HG02840 (cell line): ENCODE data around the gene FBXW7.

Experiments
- ATAC-seq: cut with Tn5 transposase; IDR thresholded peaks from one replicate; pipeline ENCODE4 v1.9.1; 2021; ENCODE audit warnings: mild to moderate bottlenecking, moderate library complexity, moderate number of reproducible peaks; ENCODE audit not compliant: unreplicated experiment, low FRiP score

Gene FBXW7

DNA sequence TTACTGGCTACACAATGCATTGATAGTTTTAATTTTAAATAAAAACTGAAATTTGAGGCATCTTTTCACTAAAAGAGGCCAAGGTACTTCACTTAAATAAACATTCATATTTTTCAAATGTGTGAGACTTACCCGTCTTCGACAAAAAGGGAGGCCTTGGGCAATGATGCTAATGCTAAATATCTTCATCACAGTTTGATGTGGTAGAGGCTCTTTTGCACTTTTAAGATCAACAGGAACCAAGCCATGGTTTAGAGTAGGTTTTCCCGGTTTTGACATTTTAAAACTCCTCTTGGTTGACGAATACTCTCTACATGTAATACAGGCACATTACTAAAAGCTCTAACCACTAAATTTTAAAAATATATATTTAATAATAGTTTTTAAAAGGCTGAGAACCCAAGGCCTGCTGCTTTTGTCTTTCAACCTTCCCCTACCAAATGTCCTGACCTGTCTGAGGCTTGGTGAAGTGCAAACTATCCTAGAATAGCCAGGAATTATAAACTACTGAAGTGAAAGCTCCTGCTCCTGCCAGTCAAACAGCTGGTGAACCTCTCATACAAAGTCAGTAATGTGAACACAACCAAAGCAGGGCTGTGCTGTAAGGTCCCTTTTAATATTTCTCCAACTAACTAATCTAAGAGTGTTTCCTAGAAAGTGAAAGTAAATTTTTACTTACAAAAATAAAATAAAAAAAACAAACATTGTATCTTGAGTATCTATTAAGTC lies 153.7 kb downstream of the FBXW7 start:
- ATAC-seq, result no peak

DNA sequence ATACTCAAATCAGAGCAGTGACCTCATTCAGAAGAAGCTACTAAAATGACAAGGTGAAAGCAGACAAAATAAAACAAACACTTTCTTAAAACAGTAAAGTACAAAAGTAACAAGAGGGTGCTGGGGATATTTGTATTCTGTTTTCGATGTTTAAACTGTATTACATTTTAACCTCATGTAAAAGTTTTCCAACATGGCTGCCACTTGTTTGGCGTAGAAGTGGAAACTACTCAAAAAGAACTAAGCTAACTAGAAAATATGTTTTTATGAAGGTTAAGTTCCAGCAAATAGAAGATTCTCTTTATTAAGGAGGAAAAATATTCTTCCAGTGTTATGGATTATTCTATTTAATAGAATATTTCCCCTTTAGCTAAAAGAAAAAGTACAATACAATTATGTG lies 155.0 kb downstream of the FBXW7 start:
- no peak for ATAC-seq

DNA sequence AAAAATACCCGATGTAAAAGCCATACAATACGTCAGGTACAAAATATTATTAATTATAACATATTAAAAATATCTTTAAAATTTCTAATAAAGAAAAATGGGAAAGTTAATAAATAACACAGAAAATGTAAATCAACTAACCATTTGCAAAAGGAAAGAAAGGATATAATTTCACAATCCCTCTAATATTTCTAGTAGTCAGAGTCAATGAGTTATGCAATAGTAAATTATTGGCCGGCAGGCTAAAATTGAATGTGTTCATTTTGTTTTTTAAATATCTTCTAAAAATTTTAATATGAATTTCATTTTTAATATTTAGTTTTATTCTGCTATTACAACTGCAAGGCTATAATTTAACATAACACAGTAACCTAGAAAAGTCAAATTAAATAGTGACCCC lies 155.7 kb downstream of the FBXW7 start:
- no peak for ATAC-seq

DNA sequence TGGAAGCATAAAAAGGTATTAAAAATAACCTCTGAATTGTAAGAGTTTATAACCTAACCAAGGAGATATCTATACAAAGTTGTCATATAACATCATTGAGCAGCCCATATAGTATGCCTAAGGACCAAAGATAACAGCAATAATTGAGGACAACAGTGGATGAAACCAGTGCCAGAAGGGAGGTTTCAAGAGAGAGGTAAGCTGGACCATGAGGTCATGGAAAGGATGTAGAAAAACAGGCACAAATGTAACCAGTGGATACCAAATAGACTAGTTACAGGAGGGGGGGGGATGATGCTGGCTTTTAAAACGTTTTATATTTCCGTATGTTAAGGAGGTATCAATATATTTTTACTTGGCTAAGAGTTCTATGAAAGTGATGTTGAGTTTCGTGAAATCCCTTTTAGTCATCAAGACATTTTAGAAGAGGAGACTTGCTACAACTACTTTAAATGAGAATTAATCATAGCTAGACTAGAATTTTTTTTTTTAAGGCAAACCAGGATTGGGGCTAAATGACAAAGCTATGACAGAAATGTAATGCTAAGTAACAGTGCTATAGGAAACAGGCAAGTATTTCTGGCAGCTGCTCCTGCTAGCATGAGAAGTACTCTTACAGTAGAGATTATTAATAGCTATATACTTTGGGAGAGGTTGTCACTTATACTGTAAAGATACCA lies 161.1 kb downstream of the FBXW7 start:
- ATAC-seq, result no peak

DNA sequence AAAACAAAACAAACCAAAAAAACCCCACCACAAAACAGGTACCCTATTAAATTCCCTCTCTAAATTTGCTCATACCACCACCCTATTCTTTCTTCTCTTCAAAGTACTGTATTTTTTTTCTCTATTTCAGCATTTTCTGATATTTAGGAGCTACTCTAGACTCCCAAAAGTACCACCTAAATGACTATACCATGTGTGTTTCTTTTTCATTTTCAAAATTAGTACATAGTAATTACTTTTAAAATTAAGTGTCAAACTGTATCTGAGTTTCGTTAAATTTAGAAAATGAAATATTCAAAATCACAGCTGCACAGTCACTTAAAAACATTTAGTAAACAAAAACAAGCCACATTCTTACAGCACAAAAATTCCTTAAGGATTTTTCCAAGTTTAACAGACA lies 161.7 kb downstream of the FBXW7 start:
- no peak for ATAC-seq

DNA sequence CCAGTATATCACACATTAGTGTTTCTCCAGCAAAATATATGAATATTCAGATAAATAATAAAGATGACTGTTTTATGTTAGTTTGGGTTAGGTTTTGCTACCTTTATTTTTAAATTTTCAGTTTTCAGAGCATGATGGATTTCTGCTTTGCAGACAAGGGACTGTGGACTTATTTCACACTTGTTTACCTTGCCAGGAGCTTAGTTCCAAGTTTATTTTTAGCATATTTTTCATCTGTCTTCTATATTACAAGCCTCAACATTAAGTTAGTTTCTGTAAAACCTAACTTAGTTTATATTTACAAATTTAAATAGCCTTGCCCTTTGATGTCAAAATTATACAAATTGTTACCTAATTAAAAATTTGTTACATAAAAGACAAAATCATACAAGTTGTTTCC lies 163.4 kb downstream of the FBXW7 start:
- no peak for ATAC-seq

DNA sequence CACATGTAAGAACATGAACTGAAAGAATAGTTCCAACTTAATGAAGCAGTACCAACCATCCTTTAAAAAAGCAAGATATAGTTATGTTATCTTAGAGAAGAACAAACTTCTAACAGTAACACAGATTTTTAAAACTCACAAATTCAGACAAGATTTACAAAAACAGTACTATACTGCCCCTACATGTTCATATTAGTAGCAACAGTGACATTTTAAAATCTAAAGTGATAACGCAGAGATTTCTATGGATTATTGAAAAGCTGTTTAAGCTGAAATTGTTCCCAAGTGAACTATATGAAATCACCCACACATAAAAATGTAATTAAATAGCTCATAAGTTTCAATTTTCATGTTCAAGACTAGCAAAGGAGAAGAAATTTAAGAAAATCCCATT lies 166.0 kb downstream of the FBXW7 start:
- no peak for ATAC-seq

DNA sequence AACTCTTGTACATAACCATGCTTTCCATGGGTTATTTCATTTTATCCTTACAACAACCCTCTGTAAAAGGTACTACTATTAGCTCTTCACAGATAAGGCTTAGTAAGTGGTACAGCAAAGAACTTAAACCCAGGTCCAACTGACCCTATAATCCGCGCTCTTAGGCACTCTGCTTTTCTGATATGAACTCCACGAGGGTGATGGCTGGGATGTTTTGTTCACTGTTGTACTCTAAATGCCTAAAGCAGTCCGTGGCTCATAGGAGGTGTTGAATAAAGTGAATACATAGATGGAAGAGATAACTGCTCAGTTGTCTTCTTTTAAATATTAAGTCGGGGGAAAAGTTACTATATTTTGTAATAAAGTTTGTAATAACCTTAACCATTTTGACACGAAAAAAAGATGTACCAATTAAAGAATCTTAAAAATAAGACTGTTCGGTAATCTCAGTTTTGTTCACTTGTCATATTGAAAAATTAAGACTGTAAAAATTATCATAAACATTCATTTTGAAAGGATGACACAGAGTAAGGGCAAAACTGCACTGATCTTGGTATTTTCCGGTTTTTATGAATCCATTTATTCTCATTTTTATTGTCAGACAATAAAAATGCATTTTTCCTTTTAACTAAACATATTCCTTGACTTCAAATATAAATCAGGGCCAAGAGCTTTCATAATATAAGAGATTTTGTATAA lies 166.5 kb downstream of the FBXW7 start:
- no peak for ATAC-seq

DNA sequence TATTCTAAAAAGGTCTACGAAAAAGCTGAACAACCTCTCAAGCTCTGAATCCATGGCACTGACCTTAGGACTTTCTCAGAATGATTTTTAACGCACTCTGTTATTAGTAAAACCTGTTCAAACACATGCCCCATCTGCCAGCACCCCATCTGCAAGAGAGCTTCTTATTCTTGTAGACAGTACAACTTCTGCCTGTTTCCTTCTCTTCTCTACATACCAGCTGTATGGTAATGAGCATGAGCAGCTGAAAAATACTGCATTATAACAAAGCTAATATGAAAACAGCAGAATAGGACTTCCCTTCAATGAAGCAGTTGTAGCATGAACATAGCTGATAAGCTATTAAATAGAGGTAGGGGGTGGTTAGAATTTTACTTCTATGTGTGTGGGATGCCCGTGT lies 167.9 kb downstream of the FBXW7 start:
- no peak for ATAC-seq

DNA sequence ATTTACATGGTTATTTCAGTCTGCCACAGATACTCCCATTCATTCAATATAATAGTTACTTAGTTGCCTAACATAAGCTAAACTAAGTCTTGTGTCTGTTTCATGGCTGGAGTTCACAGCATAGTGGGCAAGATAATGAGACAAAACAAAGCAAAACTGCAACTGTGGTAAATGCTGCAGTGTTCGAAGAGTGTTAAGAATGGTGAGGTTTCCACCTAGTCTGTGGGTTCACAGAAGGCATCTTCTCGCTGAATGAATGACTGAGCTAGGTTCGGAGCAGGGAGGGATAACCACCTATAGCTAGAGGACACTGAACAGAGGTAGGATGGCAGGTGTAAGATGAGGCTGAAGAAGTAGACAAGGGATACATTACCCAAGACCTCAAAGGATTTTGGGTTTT lies 171.0 kb downstream of the FBXW7 start:
- no peak for ATAC-seq

DNA sequence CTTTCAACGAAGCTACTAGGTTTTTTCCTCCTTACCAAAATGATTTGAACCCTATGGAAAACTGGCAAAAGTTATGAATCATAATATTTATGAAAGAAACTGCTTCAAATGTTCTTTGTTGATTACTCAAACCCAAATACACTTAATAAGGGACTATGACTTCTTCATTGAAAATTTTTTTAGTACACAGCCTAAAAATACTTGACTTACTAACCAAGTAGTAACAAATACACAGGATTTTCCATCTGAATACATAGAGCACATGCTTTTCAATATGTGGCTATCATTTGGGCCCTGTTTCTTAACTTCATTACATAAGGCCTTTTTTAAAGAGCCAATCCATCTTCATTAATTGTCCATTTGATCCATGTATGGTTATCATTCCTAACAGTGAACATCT lies 171.5 kb downstream of the FBXW7 start:
- ATAC-seq, result no peak

DNA sequence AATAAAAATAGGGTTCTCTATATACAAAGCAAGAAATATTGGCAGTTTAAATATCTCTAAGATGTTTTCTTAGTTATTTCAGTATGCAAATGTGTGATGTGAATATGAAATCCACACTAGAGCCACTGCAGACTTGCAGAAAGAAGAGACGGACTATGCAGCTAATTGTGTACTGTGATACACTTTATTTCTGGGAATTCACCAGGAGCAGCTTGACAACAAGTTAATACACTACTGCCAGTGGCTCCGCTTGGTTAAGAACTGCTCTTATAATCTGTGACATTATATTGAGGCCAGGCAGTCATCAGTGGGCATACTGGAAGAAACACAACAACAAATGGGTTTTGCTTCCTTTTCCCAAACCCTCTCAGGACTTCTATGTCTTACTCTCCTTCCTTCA lies 172.0 kb downstream of the FBXW7 start:
- ATAC-seq, result no peak

DNA sequence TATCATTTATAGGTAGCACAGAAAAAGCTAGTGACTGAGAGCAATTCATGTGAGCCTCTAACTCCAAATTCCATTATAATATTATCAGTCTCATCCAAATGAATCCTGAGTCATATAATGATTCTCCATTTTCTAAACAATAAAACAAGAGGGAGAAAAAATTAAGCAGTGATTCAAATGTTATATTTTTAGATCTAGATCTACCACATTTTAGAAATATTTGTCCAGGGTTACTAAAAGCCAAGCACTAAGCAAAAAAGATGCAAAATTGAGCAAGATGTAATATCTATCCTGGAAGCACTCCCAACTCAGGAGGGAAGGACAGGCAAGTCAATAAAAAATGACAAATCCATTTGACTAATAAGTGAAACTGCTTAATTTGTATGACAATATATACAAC lies 172.8 kb downstream of the FBXW7 start:
- no peak for ATAC-seq

DNA sequence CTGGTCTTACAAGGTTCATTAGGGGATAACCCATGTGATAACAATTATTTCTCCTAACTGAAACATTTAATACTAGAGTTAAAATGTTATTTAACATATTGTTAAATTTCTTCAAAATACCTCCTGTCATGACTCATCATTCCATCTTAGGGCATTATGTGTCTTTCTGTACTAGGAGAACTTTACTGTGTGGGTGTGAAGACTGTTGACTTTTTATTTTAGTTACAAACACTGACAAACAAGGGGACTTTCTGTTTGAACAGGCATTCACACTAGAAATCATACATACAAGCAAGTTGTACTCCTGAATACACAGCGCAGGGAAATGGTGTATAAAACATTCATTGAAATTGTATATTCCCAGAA lies 175.9 kb downstream of the FBXW7 start:
- ATAC-seq, result no peak

DNA sequence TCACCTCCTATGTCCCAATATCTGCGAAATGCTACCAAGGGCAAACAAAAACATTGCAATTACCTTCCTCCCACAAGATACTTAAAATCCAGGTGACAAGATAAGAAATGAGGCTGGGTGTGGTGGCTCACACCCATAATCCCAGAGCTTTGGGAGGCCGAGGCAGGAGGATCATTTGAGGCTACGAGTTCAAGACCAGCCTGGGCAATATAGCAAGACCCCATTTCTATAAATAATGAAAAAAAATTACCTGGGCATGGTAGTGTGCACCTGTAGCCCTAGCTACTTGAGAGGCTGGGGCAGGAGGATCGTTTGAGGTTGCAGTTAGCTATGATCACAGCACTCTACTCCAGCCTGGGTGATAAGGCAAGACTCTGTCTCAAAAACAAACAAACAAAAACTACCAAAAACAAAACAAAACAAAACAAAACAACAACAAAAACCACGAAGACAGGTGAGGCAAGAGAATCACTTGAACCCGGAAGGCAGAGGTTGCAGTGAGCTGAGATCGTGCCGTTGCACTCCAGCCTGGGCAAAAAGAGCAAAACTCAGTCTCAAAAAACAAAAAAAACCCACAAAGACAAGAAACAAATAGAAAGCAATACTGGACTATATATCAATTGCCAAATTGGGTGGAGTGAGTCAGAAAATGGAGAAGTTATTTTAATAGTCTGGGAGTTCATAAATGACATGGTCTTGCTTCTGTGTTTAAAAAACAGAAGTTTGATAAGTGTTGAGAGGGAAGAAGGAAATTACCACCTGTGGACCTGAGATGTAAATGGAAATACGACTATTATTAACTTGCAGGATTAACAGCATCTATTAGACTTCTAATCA lies 176.5 kb downstream of the FBXW7 start:
- ATAC-seq, result no peak

DNA sequence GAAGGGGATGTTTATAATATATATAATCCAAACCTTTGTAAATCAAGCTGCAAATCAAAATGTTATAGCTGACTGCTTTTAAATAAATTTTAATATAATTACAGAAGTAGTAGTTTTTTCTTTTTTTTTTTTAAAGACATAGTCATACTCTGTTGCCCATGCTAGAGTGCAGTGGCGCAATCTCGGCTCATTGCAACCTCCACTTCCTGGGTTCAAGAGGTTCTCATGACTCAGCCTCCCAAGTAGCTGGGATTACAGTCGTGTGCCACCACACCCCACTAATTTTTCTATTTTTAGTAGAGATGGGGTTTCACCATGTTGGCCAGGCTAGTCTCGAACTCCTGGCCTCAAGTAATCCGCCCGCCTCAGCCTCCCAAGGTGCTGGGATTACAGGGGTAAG lies 178.7 kb downstream of the FBXW7 start:
- ATAC-seq, result no peak

DNA sequence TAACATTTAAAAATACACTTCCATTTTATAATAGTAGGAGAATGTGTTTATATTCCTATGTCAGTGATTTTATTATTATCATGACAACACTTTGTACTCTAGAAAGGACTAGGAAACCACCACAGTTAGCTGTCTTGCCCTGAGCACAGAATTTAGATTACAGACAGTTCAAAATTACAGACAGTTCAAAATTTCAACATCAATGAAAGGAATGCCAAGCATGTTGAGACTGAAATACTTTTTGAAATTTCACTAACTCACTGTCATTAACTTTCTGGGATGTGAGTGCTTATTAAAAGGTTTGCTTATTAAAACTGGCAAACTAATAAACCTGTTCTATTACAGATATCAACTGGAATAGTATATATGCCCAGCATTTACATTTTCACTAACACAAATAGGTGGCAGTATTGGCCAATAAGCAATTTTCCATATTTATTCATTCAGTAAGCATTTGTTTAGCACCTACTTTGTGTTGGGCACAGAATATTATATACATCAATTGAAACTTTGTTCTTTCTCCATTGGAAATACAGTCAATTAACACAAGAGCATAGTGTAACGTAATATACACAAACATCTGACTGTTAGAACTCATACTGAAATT lies 179.4 kb downstream of the FBXW7 start:
- no peak for ATAC-seq

DNA sequence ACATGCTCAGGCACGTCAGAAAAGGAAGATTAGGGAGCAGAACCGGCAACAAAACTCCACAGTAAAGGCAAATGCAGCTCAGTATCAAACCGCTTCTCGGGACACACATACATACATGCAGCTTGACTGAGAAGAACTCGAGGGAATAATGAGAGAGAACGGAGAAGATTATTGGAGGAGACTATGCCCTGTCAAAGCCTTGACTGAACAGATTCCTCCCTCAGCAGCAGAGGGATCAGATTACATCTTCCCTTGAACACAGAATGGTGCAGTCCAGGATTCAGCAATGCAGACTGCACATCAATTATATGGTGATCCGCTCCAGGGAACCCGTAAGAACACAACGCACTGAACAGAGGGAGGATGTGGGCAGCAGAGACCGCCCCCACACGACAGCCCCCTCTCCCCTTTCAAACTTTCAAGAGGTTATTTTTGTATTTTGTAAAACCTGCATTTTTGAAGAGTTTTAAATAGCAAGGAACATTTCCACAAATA lies 183.2 kb downstream of the FBXW7 start:
- ATAC-seq, result peak; percentile 68

DNA sequence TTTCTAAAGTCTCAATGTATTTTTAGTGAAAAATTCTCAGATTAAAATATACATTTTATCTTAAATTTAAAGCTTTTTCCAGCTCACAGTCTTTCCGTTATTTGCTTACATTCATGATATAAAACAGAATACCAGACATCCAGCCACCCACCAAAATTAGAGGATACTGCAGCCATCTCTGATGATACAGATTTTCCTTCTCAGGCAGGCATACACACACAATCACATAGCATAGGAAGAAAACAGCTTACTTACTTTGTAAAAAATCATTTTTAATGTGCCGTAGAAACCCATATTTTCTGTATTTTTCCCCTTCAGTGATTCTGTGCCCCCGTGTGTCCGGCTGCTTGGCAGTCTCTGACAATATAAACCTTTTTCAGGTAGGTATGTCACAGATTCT lies 183.7 kb downstream of the FBXW7 start:
- ATAC-seq, result peak; percentile 22

DNA sequence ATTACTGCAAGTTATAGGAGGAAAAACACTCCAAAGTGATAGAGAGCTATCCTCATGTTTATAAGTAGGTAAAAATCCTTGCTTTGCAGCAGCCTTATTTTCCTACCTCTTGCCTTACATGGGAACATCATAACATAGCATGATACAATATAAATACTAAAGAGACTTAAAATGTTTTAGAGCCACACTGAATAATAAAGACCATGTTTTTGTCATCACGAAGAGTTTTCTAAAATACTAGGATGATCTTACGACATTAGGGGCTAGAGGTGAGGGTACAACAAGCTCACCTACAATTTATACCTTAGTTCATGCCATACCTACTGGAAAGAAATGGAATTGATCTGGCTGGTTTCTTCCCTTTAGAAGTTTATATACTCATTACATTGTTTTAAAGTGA lies 184.8 kb downstream of the FBXW7 start:
- no peak for ATAC-seq
